Activated CD4-positive, CD25-positive, alpha-beta regulatory T cell treated with anti-CD3 and anti-CD28 coated beads, Interleukin-2, amount 50 U/mL, for 72 hours (primary cell): ENCODE data around the gene UGT1A9.

Experiments
- DNase-seq: peaks from one replicate; pipeline ENCODE4 v3.0.0; 2021

Gene UGT1A9

DNA sequence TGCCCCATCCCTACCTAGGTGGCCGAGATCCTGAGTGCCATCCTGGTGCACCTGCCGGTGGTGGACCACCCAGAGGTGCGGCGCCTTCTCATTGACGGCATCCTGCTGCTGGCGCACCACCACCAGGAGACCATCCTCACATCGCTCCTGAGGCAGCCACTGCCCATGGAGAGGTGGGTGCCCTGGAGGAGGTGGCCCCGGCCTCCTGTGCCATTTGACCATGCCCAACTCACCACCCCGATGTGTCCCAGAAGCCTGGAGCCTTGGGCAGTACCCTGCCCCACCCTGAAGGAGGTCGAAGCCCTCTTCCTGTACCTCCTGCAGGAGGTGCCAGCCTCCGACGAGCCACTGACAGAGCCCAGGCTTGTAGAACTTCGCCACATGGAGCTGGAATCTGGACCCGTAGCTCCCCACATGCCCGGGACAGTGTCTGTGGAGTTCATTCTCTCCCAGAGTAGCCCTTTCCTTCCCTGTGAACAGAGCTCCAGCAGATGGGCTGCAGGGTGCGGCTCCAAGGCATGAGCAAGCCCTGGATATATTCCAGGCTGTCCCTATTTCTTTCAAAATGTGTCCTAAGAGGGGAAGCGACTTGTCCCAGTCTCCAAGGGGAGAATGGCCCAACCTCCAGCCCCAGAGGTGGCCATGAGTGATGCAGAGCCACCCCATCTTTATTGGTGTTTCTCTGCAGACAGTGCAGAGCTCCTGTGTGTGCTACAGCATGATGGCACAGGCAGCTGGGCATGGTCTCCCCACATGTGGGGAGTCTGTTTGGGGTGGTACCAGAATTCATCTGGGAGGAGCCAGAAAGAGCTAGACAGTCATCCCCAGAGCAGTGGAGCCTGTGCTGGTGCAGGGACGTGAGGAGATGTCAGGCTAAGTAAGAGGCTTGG, 148.4 kb downstream of the UGT1A9 start:
- peak; percentile 4 for DNase-seq

DNA sequence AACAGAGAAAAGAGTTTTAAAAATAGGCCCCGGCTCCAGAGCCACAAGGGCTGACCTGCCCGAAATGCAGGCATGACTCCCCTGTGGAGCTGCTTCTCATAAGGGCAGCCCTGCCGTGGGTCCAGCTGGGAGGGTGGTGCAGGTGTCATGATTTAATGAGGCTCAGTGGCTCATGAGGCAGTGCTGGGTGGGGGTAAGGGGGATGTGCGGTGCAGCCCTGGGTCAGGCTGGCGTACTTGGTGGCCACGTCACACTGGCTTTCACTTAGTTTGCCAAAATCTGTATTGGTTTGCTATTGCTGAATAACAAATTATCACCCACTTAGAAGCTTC, 149.0 kb downstream of the UGT1A9 start:
- DNase-seq: peak; percentile 21

DNA sequence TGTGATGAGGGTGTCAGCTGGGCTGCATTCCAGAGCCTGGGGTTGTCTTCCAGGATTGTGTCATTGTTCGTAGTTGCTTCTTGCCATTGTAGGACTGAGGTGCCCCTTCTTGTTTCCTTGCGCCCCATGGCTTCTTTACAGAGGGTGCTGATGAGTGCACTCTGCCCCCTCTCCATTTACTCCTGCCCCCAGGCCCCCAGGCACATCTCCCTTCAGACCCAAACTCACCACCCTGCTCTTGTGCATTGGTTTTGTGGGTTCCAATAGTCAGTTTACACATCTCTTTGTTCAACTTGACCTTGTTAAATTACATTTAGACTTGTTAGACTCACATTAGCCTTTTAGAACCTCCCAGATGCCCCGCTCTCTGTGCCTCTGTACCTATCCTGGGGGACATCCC, 149.5 kb downstream of the UGT1A9 start:
- peak; percentile 12 for DNase-seq

DNA sequence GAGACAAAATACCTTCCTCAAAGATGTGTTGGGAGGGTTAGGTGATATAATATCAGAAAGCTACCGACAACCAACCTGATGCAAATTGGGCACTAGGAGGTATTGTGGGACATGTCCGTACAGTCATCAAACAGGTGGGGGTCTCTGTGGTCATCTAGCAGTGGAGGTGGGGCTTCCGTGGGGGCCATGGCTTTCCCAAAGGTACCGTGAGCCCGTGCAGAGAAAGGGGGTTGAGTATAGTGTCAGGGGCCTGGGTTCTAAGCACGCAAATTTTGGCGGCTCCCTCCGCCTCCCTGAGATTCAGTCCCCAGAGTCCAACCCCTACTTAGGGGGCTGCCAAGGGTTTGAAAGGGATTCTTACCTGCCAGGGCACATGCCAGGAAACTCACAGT, 150.0 kb downstream of the UGT1A9 start:
- DNase-seq: peak; percentile 14

DNA sequence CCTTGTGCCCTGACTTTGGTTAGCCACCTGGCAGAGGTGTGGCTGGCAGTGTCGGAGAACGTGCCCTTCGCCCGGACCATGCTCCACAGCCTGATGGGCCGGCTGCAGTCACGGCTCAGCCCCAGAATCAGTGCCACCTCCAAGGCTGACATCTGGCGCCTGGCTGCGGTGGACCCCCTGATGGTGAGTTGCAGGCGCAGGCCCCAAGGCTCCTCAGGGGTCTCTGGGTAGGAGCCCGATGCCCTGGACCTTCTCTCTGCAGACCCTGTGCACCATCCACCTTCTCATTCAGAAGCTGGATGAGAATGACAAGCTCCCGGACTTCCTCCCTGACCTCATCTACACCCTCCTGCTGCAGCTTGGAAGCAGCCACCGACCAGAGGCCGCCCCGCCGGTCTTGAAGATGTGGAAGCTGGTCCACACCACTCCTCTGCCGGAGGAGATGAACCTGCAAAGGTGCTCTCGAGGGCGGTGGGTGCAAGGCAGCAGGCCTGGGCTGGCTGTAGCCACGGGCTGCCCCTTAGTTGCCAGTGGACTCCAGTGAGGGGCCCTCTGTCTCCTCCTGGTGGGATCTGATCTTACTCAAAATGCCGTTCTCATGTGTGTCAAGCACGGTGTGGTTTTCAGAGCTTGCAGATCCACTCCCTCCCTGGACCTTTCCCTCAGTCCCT, 150.5 kb downstream of the UGT1A9 start:
- DNase-seq: peak; percentile 16
